ENCODE data around the gene MDK. TPM values are rescaled to one million over a fixed set of nuclear protein-coding genes. Genes with fewer than 3 reads are reported as not detected.
A peak's percentile ranks its signal among the peaks of the same experiment; 100 is the strongest.

MDK gene
- total RNA-seq, 1 experiment from 2014 or later: 699 TPM

GRCh38 chr11:46413760-46414465 is 32.4 kb downstream of the MDK start:
- POLR2A ChIA-PET: no interaction called here
- TF ChIP-seq CTCF (IDR thresholded peaks at IDR 0.05; ENCODE audit: insufficient read depth in 1 of 2, low read depth in 1 of 2, low read length in 1 of 2, severe bottlenecking in 1 of 2, unreplicated experiment in 1 of 2): no peak
- H3K36me3 Mint-ChIP-seq (ENCODE audit: insufficient read depth, unreplicated experiment): peaks cover 59% of the 10 kb centered on the region
- no peaks in the 10 kb centered on the region for H3K9me3 ChIP-seq
- CTCF ChIA-PET: interaction anchor here (1.0 kb wide), 2 partner anchors 22 to 116 kb away, joined by 3 read pairs; partner anchors contain the start of gene CHRM4
- BruUV-seq (replicated peaks): no TSS peak
- no peak overlapping the region for H3K4me3 Mint-ChIP-seq (ENCODE audit: unreplicated experiment)
- no peak overlapping the region for H3K4me3 ChIP-seq (ENCODE audit: low read depth, low read length)
- H3K4me1 Mint-ChIP-seq (ENCODE audit: low read depth, unreplicated experiment): no peaks in the 10 kb centered on the region
- H3K27me3 Mint-ChIP-seq (ENCODE audit: insufficient read depth, unreplicated experiment): no peaks in the 10 kb centered on the region
- 0 out of 2 replicates have a peak, but pooled peaks cover 6% of the 10 kb centered on the region for H3K4me1 ChIP-seq
- DNase-seq: peak in 1 of 2 experiments; percentile 21
- H3K9me3 Mint-ChIP-seq (ENCODE audit: unreplicated experiment): no peaks in the 10 kb centered on the region
- intact Hi-C loops (cut with micrococcal nuclease; ENCODE audit: unreplicated experiment): no loop called here
- no peak overlapping the region for H3K27ac Mint-ChIP-seq (ENCODE audit: unreplicated experiment)
- H3K27me3 ChIP-seq (replicated peaks; ENCODE audit: control insufficient read depth, insufficient read depth, low read length): no peaks in the 10 kb centered on the region
- peaks cover 3% of the 10 kb centered on the region for H3K36me3 ChIP-seq (ENCODE audit: control insufficient read depth, insufficient read depth, low read length)

GRCh38 chr11:46414466-46414796 is 33.0 kb downstream of the MDK start:
- no peak for TF ChIP-seq CTCF (IDR thresholded peaks at IDR 0.05; ENCODE audit: insufficient read depth in 1 of 2, low read depth in 1 of 2, low read length in 1 of 2, severe bottlenecking in 1 of 2, unreplicated experiment in 1 of 2)
- peaks cover 64% of the 10 kb centered on the region for H3K36me3 Mint-ChIP-seq (ENCODE audit: insufficient read depth, unreplicated experiment)
- no peak overlapping the region for H3K4me3 ChIP-seq (ENCODE audit: low read depth, low read length)
- ChIA-PET POLR2A (no interaction called here), CTCF (no interaction called here)
- H3K27me3 Mint-ChIP-seq (ENCODE audit: insufficient read depth, unreplicated experiment): no peaks in the 10 kb centered on the region
- H3K36me3 ChIP-seq (ENCODE audit: control insufficient read depth, insufficient read depth, low read length): peaks cover 3% of the 10 kb centered on the region
- no peaks in the 10 kb centered on the region for H3K9me3 ChIP-seq
- 0 out of 2 replicates have a peak, but pooled peaks cover 6% of the 10 kb centered on the region for H3K4me1 ChIP-seq
- H3K4me1 Mint-ChIP-seq (ENCODE audit: low read depth, unreplicated experiment): no peaks in the 10 kb centered on the region
- no peaks in the 10 kb centered on the region for H3K9me3 Mint-ChIP-seq (ENCODE audit: unreplicated experiment)
- no TSS peak for BruUV-seq (replicated peaks)
- H3K27ac Mint-ChIP-seq (ENCODE audit: unreplicated experiment): no peak overlapping the region
- DNase-seq: no peak
- no peak overlapping the region for H3K4me3 Mint-ChIP-seq (ENCODE audit: unreplicated experiment)
- no peaks in the 10 kb centered on the region for H3K27me3 ChIP-seq (replicated peaks; ENCODE audit: control insufficient read depth, insufficient read depth, low read length)
- intact Hi-C loops (cut with micrococcal nuclease; ENCODE audit: unreplicated experiment): no loop called here

- Mint-ChIP-seq H3K36me3 (ENCODE audit: insufficient read depth, unreplicated experiment) (peaks cover 61% of the 10 kb centered on the region), H3K9me3 (ENCODE audit: unreplicated experiment) (no peaks in the 10 kb centered on the region), H3K4me3 (ENCODE audit: unreplicated experiment) (no peak overlapping the region), H3K27ac (ENCODE audit: unreplicated experiment) (no peak overlapping the region), H3K4me1 (ENCODE audit: low read depth, unreplicated experiment) (no peaks in the 10 kb centered on the region), H3K27me3 (ENCODE audit: insufficient read depth, unreplicated experiment) (no peaks in the 10 kb centered on the region)
- H3K4me3 ChIP-seq (ENCODE audit: low read depth, low read length): no peak overlapping the region
- no peaks in the 10 kb centered on the region for H3K9me3 ChIP-seq
- DNase-seq: no peak
- peaks cover 2% of the 10 kb centered on the region for H3K36me3 ChIP-seq (ENCODE audit: control insufficient read depth, insufficient read depth, low read length)
- ChIA-PET CTCF (no interaction called here), POLR2A (no interaction called here)
- H3K4me1 ChIP-seq: 0 out of 2 replicates have a peak, but pooled peaks cover 6% of the 10 kb centered on the region
- no peak for TF ChIP-seq CTCF (IDR thresholded peaks at IDR 0.05; ENCODE audit: insufficient read depth in 1 of 2, low read depth in 1 of 2, low read length in 1 of 2, severe bottlenecking in 1 of 2, unreplicated experiment in 1 of 2)
- no peaks in the 10 kb centered on the region for H3K27me3 ChIP-seq (replicated peaks; ENCODE audit: control insufficient read depth, insufficient read depth, low read length)
- intact Hi-C loops (cut with micrococcal nuclease; ENCODE audit: unreplicated experiment): no loop called here
- BruUV-seq (replicated peaks): no TSS peak
These were observed 33.4 kb downstream of the MDK start for GRCh38 chr11:46414879-46415278.

Data from Caco-2 (cell line).